GM18511 (cell line): ENCODE measurements around the gene MINDY1.

Experiments used
- ATAC-seq: cut with Tn5 transposase; IDR thresholded peaks from one replicate; pipeline ENCODE4 v1.9.1; 2021; ENCODE audit warnings: mild to moderate bottlenecking, moderate library complexity; ENCODE audit not compliant: unreplicated experiment

Gene MINDY1

GRCh38 chr1:151011154-151011850, 4.6 kb upstream of the MINDY1 start:
- no peak for ATAC-seq

GRCh38 chr1:151010346-151010726, 3.6 kb upstream of the MINDY1 start:
- no peak for ATAC-seq

GRCh38 chr1:151009674-151010345, 3.1 kb upstream of the MINDY1 start:
- ATAC-seq: no peak

DNA sequence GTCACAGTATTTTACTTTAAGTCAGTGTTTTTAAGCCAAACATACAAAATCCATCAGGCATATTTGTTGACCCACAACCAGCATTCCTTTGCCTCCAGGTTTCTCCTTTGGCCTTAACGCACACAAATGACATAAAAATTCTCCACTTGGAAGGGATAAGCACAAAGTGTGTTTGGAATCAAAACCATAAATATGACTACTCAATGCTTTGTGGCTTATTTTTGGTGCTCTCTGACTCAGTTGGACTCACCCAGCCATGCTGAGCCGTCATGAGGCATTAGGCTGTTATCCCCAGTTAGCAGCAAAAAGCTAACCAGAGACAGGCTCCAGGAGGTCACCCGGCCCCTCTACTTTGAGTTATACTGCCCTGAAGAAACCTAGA, 2.5 kb upstream of the MINDY1 start:
- ATAC-seq: no peak

GRCh38 chr1:151008244-151009205, 1.8 kb upstream of the MINDY1 start, which contains the start of gene PRUNE1:
PRUNE1 (plus strand) TSS chr1:151008449; CDS start chr1:151008633, 184 bp downstream.
- ATAC-seq: peak; percentile 67

GRCh38 chr1:151007853-151008243, 1.1 kb upstream of the MINDY1 start:
- no peak for ATAC-seq

DNA sequence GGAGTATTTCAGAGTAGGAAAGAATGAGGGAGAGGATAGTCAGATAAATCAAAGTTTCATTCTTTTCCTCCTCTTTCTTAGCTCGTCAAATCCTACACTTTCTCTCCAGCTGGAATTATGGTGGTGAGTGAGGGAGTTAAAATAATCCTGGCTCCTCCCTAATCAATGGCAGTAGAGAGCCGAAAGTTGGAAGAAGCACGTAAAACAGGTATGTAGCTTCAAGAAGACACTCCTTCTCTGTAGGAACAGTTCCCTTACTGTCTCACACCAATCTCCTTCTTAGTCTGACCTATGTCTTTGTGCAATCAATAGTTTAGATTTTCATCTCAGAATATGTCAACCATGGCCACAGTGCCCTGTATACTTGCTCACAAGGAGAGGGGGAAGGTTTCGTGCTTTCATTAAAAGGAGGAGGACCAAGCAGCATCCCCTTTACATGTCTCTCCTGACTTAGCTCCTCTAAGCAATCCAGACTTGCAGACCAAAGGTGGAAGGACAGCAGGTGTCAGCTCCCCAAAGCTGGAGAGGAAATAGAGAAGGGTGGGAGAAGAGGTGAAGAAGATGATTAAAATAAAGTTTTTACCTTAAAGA, 878 bp downstream of the MINDY1 start:
- ATAC-seq: no peak

GRCh38 chr1:151003180-151003579, 3.5 kb downstream of the MINDY1 start:
- no peak for ATAC-seq

DNA sequence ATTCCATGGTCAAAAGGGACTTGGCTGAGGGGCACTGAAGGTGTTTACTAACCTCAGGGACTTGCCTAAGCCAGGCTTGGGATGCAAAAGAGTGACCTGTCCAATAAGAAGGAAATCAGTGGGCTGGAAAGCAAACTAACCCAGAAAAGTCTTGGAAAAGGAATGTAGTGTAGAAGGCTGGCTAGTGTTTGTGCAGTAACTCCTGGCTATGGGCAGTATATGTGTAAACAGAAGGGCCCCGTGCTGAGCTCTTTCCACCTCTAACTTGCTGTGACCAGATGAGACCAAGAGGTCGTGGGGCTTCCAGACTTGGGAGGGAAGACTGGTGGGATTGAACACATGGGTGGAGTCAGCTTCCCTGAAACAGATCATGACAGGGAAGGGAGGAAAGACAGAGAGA, 4.1 kb downstream of the MINDY1 start:
- no peak for ATAC-seq

DNA sequence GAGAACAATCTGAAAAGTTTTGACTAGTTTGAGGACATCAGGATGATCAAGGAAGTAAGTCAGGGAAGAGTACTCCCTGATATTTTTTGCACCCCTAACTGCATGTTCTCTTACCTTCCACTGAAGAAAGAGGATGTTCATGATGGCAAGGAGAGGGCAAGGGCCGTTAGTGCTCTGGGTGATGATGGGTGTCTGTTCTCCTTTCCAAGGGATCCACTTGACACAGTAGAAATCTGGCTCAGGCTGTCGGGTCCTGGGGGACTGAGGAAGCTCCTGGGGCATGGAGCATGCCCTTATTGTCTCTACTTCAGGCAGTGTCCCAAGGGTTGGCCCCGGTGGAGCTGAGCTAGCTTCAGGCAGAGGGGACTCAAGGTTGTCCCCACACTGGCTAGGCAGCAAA, 4.7 kb downstream of the MINDY1 start:
- ATAC-seq: no peak

- ATAC-seq: no peak
Observed at GRCh38 chr1:151001602-151002001, 5.1 kb downstream of the MINDY1 start.

GRCh38 chr1:151000408-151000807, 6.3 kb downstream of the MINDY1 start:
- ATAC-seq: no peak

- ATAC-seq: no peak
Observed at GRCh38 chr1:150999926-151000325, 6.8 kb downstream of the MINDY1 start.

DNA sequence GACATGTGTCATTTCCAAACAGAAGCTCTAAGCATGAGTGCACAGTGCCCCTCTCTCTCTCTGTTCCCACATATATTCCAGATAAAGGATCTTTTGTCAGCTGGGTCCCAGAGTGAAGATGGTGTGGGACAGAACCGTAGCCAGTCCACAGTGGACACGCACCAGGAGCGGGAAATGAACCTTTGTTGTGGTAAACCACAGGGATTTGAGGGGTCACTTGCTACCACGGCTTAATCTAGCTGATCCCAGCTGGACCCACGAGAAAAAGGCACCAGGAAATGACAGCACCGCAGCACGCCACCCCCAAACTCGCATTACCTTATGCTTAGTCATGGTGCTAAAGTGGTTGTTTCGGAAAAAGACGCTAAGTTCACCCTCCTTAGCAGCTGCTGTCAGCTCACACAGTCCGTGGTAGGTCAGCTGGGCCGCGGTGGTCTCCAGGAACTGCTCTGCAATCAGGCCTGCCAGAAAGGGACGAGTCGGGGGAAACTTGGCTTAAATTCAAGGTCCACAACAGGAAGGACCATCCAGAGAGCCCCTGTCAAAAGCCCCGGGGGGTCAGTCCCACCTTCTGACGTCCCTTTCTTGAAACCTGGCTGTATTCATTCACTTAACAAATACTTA, 7.5 kb downstream of the MINDY1 start:
- no peak for ATAC-seq

DNA sequence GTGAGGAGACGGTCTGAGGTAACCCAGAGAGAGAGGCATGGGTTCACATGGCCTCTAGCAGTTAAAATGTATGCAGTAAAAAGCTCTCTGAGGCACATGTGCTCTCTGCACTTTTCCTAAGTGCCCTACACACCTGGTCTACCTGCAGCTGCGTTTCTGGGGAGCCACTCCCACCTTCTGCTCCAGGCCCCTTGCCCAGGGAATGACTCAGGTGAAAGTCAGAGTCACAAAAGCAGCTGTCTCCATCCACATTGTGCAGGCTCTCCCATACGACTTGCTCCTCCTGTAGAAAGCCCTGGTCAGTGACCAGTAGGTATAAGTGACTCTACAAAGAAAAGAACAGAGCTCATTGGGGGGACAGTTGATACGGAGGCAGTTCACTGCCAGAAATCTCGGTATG, 8.8 kb downstream of the MINDY1 start:
- no peak for ATAC-seq

- ATAC-seq: no peak
Observed at GRCh38 chr1:150997126-150997872, 9.4 kb downstream of the MINDY1 start.

DNA sequence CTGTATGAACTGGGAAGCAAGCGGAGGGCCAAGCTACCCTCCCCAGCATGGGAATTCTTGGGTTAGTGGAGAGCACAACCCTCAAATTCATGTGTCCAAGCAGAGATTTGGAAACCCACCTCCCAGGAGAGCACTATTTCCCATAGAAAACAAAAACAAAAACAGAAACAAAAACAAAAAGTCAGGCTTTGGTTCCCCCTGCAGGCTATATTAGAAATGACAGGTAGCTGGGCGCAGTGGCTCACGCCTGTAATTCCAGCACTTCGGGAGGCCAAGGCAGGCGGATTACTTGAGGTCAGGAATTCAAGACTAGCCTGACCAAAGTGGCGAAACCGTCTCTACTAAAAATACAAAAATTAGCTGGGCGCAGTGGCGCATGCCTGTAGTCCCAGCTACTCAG, 10.8 kb downstream of the MINDY1 start:
- no peak for ATAC-seq

DNA sequence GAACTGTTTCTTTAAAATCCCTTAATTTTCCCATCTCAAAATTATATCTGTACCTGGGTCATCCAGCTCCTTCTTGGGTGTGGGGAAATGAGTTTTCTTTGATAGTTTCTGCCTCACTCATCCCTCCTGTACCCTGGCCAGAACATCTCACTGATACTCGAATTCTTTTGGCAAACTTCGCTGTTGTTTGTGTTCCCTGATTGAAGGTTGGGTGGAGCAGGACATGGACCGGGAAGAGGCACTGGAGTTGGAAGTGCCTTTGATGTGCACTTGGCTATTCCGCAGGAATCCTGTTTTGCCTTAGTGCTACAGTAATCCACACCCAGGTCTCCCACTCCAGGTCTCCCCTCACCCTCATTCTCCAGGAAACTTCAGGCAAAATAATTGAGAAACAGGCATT, 11.2 kb downstream of the MINDY1 start:
- ATAC-seq: no peak

GRCh38 chr1:150994248-150994647, 12.5 kb downstream of the MINDY1 start:
- ATAC-seq: no peak

DNA sequence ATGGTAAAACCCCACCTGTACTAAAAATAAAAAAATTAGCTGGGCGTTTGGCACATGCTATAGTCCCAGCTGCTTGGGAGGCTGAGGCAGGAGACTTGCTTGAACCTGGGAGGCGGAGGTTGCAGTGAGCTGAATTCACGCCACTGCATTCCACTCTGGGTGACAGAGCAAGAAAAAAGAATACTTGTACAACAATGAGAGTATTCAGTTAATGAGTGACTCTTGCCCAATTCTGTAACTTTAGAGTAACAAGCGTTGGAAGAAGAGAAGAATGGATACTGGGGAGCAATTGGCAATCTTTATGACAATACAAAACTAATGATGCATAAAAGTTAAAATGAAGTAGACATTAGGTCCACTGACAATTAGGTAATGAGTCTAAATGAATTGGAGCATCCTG, 14.1 kb downstream of the MINDY1 start:
- ATAC-seq: no peak
